Stimulated activated naive B cell treated with anti-CD40 and anti-IgM and Interleukin-4, amounts not matched to agents 10 μg/mL and 1 μg/mL and 100 μg/mL, for 72 hours (primary cell): ENCODE data around the gene RPS18.
"Not testable (repeated sequence)": the region's sequence is repeated elsewhere in the genome, so short reads cannot be mapped to it uniquely, and the experiment has no call there.

Source experiments
- ATAC-seq, 2 donors: fragments of 150-1000 bp; cut with Tn5 transposase; replicated peaks; 2 replicates each; pipeline ENCODE4 v1.10.0; 2021; ENCODE audit warnings: moderate library complexity in 1 of 2
- DNase-seq: peaks from one replicate; pipeline ENCODE4 v3.0.0; 2021
- H3K27ac Mint-ChIP-seq: one replicate; pipeline ENCODE4 v1.8.0; 2022; ENCODE audit warnings: mild to moderate bottlenecking, mixed read lengths
- H3K27me3 Mint-ChIP-seq, 2 donors: one replicate each; pipeline ENCODE4 v1.8.0; 2022; ENCODE audit warnings: mixed read lengths in 2 of 2
- H3K36me3 Mint-ChIP-seq, 2 donors: one replicate each; pipeline ENCODE4 v1.8.0; 2022; ENCODE audit warnings: mixed read lengths in 2 of 2, mild to moderate bottlenecking in 1 of 2
- H3K4me1 Mint-ChIP-seq, 2 donors: one replicate each; pipeline ENCODE4 v1.8.0; 2022; ENCODE audit warnings: mixed read lengths in 2 of 2, mild to moderate bottlenecking in 1 of 2
- H3K4me3 Mint-ChIP-seq, 2 donors: one replicate each; pipeline ENCODE4 v1.8.0; 2022; ENCODE audit warnings: mild to moderate bottlenecking in 2 of 2, mixed read lengths in 2 of 2, moderate library complexity in 1 of 2
- H3K9me3 Mint-ChIP-seq, 2 donors: one replicate each; pipeline ENCODE4 v1.8.0; 2022; ENCODE audit warnings: mixed read lengths in 2 of 2, mild to moderate bottlenecking in 1 of 2

Gene RPS18

DNA sequence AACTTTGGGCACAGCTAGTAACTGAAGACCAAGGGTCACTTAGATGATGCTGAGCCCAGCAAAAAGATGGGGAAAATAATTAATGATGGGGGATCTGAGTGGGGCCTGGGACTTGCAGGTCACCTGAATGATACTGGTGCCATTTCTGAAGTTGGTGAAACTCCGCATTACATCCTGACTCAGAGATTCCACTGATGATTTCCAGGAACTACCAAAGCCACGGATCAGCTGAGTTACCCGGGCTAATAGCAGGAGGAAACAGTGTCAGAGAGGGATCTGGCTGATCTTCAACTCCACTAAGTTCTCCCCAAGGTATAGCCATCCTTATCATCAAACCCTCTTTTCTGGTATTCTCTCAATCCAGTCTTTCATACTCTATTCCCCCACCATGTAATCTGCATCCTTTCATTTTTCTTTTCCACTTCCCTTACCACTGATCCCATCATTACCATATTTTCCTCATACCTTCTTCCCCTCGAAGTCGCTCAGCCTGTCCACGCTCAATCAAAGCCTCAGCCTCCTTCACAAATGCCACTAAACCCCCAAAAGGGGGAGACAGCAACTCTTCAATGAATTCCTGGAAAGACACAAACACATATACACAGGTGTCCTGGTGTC lies 20.4 kb upstream of the RPS18 start:
- H3K27me3 Mint-ChIP-seq: no peaks in the 10 kb centered on the region
- peaks cover 24 to 30% of the 10 kb centered on the region in 2 donors for H3K36me3 Mint-ChIP-seq
- peaks cover 28 to 36% of the 10 kb centered on the region in 2 donors for H3K4me1 Mint-ChIP-seq
- DNase-seq: no peak
- no peak for ATAC-seq
- H3K27ac Mint-ChIP-seq: peak overlapping the region; percentile 39
- H3K4me3 Mint-ChIP-seq: peak overlapping the region in 1 of 2 donors; percentile 18
- no peaks in the 10 kb centered on the region for H3K9me3 Mint-ChIP-seq

DNA sequence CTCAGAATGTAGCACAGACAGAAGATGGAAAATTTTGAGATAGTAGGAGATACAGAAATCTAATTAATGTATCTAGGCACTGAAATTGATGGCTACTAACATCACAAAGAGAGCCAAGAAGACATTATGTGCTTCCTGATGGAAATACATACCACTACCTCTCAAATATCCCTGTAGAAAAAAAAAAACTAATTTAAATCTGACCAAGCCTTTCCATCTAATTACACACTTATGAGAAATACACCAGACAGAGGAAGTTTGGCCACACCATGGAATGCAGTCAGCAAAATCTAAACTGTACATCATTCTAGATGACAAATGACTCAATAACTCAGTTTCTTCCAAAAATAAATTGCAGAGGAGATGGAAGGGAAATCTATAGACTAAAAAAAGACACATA lies 19.1 kb upstream of the RPS18 start:
- Mint-ChIP-seq H3K27me3 (no peaks in the 10 kb centered on the region), H3K4me1 (peaks cover 28 to 36% of the 10 kb centered on the region in 2 donors), H3K36me3 (peaks cover 27 to 31% of the 10 kb centered on the region in 2 donors), H3K4me3 (no peak overlapping the region), H3K9me3 (no peaks in the 10 kb centered on the region), H3K27ac (no peak overlapping the region)
- ATAC-seq: no peak
- no peak for DNase-seq

DNA sequence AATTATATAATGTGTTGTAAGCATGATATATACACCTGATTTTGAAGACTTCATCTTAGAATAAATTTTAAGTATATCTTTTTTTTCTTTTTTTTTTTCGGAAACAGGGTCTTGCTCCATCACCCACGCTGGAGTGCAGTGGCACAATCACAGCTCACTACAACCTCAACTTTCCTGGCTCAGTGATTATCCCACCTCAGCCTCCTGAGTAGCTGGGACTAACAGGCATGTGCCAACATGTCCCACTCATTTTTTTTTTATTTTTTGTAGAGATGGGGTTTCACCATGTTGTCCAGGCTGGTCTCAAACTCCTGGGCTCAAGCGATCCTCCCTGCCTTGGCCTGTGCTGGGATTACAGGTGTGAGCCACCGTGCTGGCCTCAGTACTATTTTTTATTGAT lies 17.3 kb upstream of the RPS18 start:
- H3K36me3 Mint-ChIP-seq: peaks cover 31 to 41% of the 10 kb centered on the region in 2 donors
- H3K4me1 Mint-ChIP-seq: peaks cover 19 to 24% of the 10 kb centered on the region in 2 donors

DNA sequence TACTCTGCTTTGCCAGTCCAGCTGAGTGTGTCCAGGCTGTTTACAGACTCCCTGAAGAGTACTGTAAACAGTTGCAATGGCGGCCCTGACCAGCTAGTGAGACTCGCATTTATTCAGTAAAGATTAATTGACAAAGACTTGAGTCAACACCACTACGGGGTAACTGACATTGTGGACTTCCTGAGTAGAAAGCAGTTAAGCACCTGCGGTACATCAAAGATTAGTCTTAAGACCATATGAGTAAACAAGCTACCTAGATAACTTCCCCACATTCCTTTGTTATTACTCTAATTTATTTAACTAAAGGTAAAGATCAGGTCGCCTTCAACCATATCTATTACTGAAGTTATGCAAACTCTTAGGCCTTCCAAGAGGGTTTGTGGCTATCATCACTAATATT lies 12.8 kb upstream of the RPS18 start:
- no peak for ATAC-seq
- no peaks in the 10 kb centered on the region for H3K27me3 Mint-ChIP-seq
- H3K4me1 Mint-ChIP-seq: no peaks in the 10 kb centered on the region
- no peak overlapping the region for H3K4me3 Mint-ChIP-seq
- no peak for DNase-seq
- H3K27ac Mint-ChIP-seq: no peak overlapping the region
- no peaks in the 10 kb centered on the region for H3K9me3 Mint-ChIP-seq
- peaks cover 36 to 40% of the 10 kb centered on the region in 2 donors for H3K36me3 Mint-ChIP-seq

More for the DNA sequence above, 17.3 kb upstream of the RPS18 start:
- no peak for DNase-seq
- Mint-ChIP-seq H3K4me3 (no peak overlapping the region), H3K27me3 (no peaks in the 10 kb centered on the region), H3K27ac (no peak overlapping the region), H3K9me3 (no peaks in the 10 kb centered on the region)
- ATAC-seq: no peak

DNA sequence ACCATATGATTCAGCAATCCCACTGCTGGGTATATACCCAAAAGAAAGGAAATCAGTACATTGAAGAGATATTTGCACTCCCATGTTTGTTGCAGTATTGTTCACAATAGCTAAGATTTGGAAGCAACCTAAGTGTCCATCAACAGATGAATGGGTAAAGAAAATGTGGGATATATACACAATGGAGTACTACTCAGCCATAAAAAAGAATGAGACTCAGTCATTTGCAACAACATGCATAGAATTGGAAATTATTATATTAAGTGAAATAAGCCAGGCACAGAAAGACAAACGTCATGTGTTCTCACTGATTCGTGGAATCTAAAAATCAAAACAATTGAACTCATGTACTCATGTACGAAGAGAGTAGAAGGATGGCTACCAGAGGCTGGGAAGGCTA lies 9.4 kb upstream of the RPS18 start:
- H3K27ac Mint-ChIP-seq: not testable (repeated sequence)

DNA sequence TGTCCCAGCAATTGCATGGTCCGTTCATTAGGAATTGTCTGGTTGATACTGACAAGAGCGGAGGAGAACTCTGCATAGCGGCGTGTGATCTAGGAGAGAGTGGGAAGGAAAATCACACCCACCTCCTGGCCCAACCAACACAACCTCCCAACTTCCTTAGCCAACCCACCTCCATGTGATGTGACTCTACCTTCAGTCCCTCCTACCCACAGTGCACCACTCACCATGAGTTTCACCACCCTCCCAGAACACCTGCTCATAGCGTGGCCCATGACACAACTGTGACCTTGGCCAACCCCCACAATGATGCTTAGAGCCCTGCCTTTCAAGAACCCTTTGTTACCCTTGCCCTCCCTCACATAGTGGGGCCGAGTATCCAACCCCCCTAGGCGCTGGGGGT lies 7.9 kb upstream of the RPS18 start:
- H3K36me3 Mint-ChIP-seq: peaks cover 60 to 65% of the 10 kb centered on the region in 2 donors
- DNase-seq (no peak), ATAC-seq (no peak)
- H3K27ac Mint-ChIP-seq: no peak overlapping the region
- H3K27me3 Mint-ChIP-seq: no peaks in the 10 kb centered on the region
- H3K4me3 Mint-ChIP-seq: no peak overlapping the region
- peaks cover 0 to 7% of the 10 kb centered on the region in 2 donors for H3K4me1 Mint-ChIP-seq
- no peaks in the 10 kb centered on the region for H3K9me3 Mint-ChIP-seq

More for the DNA sequence above, 9.4 kb upstream of the RPS18 start:
- H3K36me3 Mint-ChIP-seq: peaks cover 52 to 59% of the 10 kb centered on the region in 2 donors
- not testable (repeated sequence) for H3K4me1 Mint-ChIP-seq, H3K27me3 Mint-ChIP-seq, DNase-seq, ATAC-seq, H3K4me3 Mint-ChIP-seq, H3K9me3 Mint-ChIP-seq

DNA sequence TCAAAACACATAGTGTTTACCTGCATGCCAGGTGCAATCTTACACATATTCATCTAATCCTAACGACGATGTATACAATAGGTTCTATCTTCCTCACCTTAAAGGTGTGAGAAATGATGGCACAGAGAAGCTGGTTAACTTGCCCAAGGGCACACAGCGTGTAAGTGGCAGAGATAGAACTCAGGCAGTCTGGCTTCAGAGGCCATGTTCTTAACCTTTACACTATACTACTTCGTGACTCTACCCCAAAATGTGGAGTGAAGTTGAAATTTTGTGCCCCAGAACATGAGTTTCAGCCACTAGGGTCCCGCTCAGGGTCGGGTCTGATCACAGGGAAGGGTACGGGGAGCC lies 783 bp upstream of the RPS18 start:
- DNase-seq: no peak
- Mint-ChIP-seq H3K9me3 (no peaks in the 10 kb centered on the region), H3K27me3 (no peaks in the 10 kb centered on the region), H3K36me3 (peaks cover 61 to 83% of the 10 kb centered on the region in 2 donors), H3K4me1 (peaks cover 32 to 56% of the 10 kb centered on the region in 2 donors), H3K4me3 (peak overlapping the region; percentile 99), H3K27ac (peak overlapping the region; percentile 100)
- ATAC-seq: peak; percentile 24 to 31

DNA sequence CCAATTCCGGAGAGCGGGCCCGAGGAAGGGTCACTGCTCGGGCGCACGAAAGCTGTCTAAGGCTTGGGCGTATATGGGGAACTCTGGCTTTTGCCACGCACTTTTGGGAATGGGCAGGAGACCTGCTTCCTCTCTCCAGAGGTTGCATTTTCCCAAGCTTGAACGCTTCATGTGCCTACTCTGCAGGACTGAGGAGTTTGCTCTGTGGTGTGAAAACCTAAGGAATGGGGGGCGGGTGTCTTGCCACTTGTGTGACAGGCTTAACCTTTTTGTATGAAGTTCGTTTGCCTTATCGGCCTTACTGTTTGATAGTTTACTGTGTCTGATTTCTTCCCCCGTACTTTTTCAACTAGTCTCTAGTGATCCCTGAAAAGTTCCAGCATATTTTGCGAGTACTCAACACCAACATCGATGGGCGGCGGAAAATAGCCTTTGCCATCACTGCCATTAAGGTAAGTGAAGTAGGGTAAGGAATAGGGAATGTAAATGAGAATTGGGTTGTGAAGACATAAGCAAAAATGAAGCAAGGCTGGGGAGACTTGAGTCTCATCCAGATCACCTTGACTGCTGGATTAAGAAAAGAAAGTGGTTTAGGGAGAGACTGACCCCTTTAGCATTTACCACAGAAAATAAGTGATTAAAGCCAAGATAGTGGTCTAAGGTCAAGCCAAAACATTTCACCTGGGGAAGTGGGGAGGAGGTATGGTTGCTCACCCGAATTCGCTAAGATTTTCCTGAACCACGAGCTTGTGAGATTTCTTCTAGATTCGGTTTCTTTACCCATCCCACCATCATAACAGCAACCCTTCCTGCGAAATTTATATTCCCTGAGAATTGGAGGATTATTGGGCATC lies 627 bp downstream of the RPS18 start:
- H3K27me3 Mint-ChIP-seq: no peaks in the 10 kb centered on the region
- H3K4me3 Mint-ChIP-seq: peak overlapping the region; percentile 99
- ATAC-seq (peak; percentile 8 to 10), DNase-seq (no peak)
- H3K36me3 Mint-ChIP-seq: peaks cover 61 to 78% of the 10 kb centered on the region in 2 donors
- no peaks in the 10 kb centered on the region for H3K9me3 Mint-ChIP-seq
- peaks cover 42 to 66% of the 10 kb centered on the region in 2 donors for H3K4me1 Mint-ChIP-seq
- H3K27ac Mint-ChIP-seq: peak overlapping the region; percentile 100

DNA sequence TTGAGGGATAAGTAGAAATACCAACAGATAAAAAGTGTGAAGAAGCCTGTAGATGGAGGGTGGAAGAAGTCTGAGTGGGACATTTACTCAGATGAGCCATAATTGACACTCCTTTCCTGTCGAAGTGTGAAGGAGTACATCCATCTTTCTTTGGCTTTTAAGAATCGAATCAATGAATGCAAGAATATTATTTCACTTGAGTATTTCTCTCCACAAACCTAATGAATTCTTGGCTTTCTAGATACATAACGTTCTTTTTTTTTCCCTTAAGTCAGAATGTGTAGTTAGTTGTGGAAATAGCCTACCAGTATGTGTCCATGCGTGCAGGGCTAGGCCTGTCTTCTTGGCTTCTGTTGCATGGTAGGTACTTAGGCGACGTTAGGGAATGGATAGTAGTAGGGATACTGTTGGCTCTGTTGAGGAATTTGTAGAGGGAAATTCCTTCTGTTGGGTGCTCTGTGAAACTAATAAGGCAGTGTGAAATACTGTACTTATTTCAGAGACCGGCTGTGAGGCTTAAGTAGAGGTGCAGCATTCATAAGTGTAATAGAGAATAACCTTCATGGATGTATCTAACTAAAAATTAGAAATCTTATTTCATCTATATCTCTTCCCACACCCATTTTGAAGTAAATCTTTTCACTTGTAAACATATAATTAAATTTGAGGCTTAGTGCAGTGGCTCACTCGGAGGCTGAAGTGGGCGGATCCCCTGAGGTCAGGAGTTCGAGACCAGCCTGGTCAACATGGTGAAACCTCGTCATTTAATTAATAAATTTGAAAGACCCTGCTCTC lies 1.5 kb downstream of the RPS18 start:
- peaks cover 58 to 71% of the 10 kb centered on the region in 2 donors for H3K36me3 Mint-ChIP-seq
- H3K27me3 Mint-ChIP-seq: no peaks in the 10 kb centered on the region
- ATAC-seq: no peak
- no peaks in the 10 kb centered on the region for H3K9me3 Mint-ChIP-seq
- peaks cover 46 to 68% of the 10 kb centered on the region in 2 donors for H3K4me1 Mint-ChIP-seq
- peak overlapping the region; percentile 100 for H3K27ac Mint-ChIP-seq
- H3K4me3 Mint-ChIP-seq: peak overlapping the region; percentile 99
- DNase-seq: no peak

DNA sequence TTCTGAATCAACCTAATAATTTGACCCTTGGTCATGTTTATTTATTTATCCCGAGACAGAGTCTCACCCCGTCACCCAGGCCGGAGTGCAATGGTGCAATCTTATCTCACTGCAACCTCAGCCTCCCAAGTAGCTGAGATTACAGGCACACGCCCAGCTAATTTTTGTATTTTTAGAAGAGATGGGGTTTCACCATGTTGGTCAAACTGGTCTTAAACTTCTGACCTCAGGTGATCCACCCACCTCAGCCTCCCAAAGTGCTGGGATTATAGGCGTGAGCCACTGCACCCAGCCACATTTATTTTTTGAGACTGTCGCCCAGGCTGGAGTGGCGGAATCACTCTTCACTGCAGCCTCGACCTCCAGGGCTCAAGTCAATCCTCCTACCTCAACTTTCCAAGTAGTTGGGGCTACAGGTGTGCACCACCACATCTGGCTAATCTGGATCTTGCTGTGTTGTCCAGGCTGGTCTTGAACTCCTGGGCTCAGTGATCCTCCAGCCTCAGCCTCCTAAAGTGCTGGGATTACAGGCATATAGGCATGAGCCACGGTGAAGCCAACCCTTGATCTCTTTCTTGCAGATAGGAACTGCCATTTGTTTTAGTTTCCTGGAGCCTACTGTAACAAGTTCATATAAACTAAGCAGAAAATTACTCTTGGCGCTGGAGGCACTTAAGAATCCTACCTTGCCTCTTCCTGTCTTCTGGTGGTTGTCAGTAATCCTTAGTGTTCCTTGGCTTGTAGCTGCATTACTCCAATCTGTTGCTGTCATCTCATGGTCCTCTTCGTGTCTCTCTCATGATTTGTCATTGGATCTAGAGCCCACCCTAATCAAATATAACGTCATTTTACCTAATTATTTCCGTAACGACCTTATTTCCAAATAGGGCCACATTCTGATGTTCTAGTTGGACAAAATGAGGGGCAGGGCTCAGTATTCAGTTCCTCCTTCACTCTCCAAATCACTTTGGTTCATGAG lies 2.3 kb downstream of the RPS18 start:
- H3K9me3 Mint-ChIP-seq: no peaks in the 10 kb centered on the region
- ATAC-seq: no peak
- H3K27ac Mint-ChIP-seq: peak overlapping the region; percentile 100
- H3K4me3 Mint-ChIP-seq: peak overlapping the region; percentile 99
- H3K27me3 Mint-ChIP-seq: no peaks in the 10 kb centered on the region
- DNase-seq: no peak
- H3K4me1 Mint-ChIP-seq: peaks cover 46 to 77% of the 10 kb centered on the region in 2 donors
- peaks cover 56 to 66% of the 10 kb centered on the region in 2 donors for H3K36me3 Mint-ChIP-seq

DNA sequence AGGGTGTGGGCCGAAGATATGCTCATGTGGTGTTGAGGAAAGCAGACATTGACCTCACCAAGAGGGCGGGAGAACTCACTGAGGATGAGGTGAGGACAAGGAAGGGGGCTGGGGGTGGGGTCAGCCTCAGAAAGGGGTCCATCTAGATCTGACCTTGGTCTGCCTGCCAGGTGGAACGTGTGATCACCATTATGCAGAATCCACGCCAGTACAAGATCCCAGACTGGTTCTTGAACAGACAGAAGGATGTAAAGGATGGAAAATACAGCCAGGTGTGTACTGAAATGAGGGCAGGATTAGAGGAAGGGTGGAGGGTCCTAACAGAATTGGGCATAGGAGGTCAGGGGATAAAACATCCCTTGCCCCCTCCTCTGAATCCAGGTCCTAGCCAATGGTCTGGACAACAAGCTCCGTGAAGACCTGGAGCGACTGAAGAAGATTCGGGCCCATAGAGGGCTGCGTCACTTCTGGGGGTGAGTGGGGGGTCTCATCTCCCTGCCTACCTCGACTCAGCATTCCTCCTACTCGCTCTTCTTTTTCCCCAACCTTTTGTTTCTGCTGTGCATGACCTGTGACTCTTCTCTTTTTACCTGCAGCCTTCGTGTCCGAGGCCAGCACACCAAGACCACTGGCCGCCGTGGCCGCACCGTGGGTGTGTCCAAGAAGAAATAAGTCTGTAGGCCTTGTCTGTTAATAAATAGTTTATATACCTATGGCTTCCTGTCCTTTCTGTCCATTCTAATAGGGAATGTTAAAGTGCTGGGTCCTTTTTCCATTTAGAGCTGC lies 4.1 kb downstream of the RPS18 start:
- not testable (repeated sequence) for DNase-seq, H3K9me3 Mint-ChIP-seq, ATAC-seq, H3K27me3 Mint-ChIP-seq
- Mint-ChIP-seq H3K4me1 (peaks cover 40 to 82% of the 10 kb centered on the region in 2 donors), H3K27ac (peak overlapping the region; percentile 100), H3K36me3 (peaks cover 59 to 61% of the 10 kb centered on the region in 2 donors), H3K4me3 (peak overlapping the region; percentile 99)

DNA sequence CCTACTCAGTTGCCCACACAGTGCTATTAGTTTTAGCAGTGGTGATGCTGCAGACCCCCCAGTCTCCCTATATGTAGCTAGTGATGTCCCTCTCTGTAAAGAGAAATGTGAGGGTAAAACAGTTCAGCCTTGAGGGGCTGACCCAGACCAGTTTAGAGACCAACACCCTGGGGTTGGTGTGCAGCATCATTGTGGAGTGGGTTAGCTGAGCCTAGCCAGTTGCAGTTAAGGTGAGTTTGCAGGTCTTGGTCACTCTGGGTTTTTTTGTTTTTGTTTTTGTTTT lies 4.6 kb downstream of the RPS18 start:
- no peaks in the 10 kb centered on the region for H3K27me3 Mint-ChIP-seq
- ATAC-seq (peak in 1 of 2 donors; percentile 1), DNase-seq (no peak)
- peak overlapping the region; percentile 100 for H3K27ac Mint-ChIP-seq
- peaks cover 44 to 82% of the 10 kb centered on the region in 2 donors for H3K4me1 Mint-ChIP-seq
- no peaks in the 10 kb centered on the region for H3K9me3 Mint-ChIP-seq
- peak overlapping the region; percentile 99 for H3K4me3 Mint-ChIP-seq
- H3K36me3 Mint-ChIP-seq: peaks cover 59 to 61% of the 10 kb centered on the region in 2 donors
